ENCODE data around the gene DCUN1D2. TPM values are rescaled to one million over a fixed set of nuclear protein-coding genes. Genes with fewer than 3 reads are reported as not detected.
A peak's percentile ranks its signal among the peaks of the same experiment; 100 is the strongest.

Gene DCUN1D2
- total RNA-seq, 1 donor = 8.3 TPM

DNA sequence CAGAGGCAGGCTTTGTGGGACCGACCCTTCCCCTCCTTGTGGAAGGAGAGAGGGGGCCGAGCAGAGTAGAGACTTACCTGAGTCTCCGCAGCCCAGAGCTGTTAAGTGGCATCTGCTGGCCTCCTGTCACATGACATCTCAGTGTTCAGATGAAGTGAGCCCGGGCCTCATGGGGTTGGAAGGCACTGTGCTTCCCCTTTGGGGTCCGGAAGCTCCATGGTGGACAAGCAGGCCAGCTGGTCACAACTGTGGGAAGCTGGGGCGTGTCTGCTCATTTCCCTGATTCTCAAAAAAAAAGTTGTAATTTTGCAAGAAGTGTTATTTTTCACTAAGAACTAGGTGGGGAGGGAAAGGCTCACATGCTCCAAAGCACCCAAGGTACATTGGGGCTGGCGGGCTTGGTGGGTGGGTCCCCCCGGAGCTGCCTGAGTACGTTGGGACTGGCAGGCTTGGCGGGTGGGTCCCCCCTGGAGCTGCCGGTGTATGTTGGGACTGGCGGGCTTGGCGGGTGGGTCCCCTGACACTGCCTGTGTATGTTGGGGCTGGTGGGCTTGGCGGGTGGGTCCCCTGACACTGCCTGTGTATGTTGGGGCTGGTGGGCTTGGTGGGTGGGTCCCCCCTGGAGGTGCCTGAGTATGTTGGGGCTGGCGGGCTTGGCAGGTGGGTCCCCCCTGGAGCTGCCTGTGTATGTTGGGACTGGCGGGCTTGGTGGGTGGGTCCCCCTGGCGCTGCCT is 18.2 kb upstream of the DCUN1D2 start:
- no peak overlapping the region for H3K4me3 ChIP-seq (ENCODE audit: low read depth, low read length)
- TF ChIP-seq, protein P1, sequence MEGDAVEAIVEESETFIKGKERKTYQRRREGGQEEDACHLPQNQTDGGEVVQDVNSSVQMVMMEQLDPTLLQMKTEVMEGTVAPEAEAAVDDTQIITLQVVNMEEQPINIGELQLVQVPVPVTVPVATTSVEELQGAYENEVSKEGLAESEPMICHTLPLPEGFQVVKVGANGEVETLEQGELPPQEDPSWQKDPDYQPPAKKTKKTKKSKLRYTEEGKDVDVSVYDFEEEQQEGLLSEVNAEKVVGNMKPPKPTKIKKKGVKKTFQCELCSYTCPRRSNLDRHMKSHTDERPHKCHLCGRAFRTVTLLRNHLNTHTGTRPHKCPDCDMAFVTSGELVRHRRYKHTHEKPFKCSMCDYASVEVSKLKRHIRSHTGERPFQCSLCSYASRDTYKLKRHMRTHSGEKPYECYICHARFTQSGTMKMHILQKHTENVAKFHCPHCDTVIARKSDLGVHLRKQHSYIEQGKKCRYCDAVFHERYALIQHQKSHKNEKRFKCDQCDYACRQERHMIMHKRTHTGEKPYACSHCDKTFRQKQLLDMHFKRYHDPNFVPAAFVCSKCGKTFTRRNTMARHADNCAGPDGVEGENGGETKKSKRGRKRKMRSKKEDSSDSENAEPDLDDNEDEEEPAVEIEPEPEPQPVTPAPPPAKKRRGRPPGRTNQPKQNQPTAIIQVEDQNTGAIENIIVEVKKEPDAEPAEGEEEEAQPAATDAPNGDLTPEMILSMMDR (IDR thresholded peaks at IDR 0.05; ENCODE audit: insufficient read depth, low read length) = no peak
- DNase-seq (ENCODE audit: low read depth) = no peak

DNA sequence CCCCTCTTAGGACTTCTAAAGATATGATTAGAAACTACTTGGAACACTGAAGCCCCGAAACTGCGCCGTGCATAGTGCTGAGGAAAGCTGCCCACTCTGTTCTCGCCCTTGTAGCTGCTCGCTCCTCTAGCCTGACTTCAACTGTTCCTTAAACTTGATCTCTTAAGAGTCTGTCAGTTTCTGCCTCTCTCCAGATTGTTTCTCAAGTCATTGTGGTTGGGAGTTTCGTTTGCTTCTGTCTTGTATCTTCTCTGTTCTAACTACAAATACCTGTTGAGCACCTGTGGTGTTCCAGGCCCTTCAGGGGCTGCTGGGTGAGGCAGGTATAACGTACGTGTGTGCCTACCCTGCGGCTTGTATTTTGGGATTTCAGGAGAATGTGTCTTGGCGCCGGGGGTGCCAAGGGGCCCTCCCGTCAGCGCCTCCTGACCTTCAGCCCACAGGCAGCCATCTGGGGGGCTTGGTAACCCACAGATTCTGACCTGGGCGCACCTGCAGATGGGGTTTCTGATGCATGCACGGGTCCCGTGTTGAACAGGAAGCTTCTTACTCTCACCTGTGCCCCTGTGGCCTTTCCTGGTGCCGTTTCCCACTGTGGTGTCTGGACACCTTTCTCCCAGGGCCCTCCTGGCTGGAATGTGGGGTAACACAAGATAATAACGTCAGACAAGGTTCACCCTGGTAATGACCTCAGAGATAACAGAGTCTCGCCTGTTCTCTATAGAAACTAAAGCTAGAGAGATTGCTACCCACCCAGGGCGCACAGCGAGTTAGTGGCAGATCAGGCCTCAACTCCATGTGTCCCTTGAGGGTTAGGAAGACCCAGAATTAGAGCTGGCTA is 17.2 kb upstream of the DCUN1D2 start:
- no peak overlapping the region for H3K4me3 ChIP-seq (ENCODE audit: low read depth, low read length)
- no peak for DNase-seq (ENCODE audit: low read depth)
- TF ChIP-seq, protein P1 (IDR thresholded peaks at IDR 0.05; ENCODE audit: insufficient read depth, low read length) = no peak

DNA sequence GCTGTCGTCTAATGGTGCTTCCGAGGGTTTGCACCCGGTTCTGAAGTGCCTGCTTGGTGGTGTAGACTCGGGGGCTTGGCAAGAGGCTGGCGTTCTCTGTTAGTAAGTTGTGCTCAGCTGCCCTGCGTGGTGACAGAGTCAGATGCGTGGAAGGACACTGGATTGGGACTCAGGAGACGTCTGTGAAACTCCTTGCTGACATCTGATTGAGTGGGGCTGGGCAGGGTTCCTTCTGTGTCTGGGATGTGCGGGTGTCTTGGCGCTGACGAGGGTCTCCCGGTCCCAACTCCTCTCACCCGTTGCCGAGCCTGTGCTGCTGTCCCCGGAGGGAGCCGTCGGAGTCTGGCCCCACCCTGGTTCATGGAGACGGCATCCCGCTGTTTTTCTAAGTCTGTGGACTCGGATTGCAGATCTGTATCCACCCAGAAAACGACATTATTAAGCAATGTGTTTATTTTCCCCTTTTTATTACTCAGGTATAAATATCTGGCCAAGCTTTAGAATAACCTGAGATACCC is 16.4 kb upstream of the DCUN1D2 start:
- DNase-seq (ENCODE audit: low read depth) = no peak
- TF ChIP-seq, protein P1 (IDR thresholded peaks at IDR 0.05; ENCODE audit: insufficient read depth, low read length) = no peak
- no peak overlapping the region for H3K4me3 ChIP-seq (ENCODE audit: low read depth, low read length)

DNA sequence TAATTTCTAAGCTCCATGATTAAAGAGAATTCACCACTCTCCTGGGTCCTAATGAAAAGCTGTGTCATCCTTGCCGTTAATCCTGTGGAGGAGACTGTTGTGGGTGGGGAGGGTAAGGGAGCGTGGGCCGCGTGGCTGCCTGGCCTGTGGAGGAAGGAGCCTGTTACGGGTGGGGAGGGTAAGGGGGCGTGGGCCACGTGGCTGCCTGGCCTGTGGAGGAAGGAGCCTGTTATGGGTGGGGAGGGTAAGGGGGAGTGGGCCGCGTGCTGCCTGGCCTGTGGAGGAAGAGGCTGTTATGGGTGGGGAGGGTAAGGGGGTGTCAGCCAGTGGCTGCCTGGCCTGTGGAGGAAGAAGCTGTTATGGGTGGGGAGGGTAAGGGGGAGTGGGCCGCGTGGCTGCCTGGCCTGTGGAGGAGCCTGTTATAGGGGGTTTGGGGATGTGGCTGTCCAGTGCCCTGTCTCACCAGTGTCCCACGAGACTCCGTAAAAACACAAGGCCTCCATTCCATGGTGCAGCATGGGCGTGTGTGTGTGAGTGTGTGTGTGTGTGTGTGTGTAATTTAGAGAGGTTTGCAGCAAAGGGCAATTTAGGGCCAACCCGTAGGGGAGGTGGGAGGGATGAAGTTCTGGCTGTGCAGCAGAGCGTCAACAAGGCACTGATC is 15.6 kb upstream of the DCUN1D2 start:
- H3K4me3 ChIP-seq (ENCODE audit: low read depth, low read length) = no peak overlapping the region
- TF ChIP-seq, protein P1 (IDR thresholded peaks at IDR 0.05; ENCODE audit: insufficient read depth, low read length) = no peak
- DNase-seq (ENCODE audit: low read depth) = peak; percentile 48

DNA sequence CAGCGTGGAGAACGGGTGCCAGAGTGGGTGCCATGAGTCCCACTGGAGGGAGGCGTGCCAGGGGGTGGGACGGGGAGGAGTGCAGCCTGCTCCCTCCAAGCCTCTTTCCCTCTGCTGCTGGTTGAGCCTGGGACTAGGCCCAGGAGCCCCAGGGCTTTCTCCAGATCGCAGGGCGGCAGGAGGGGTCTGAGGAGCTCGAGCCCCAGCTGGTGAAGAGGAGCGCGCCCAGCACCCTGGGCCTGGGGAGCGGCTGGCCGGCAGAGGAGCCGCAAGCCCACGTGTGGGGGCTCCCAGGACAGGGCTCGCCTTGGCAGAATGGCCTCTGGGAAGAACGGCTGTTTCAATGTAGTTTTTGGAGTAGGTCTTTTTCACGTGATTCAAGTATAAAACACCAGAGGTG is 12.2 kb upstream of the DCUN1D2 start:
- H3K4me3 ChIP-seq (ENCODE audit: low read depth, low read length) = no peak overlapping the region
- TF ChIP-seq, protein P1 (IDR thresholded peaks at IDR 0.05; ENCODE audit: insufficient read depth, low read length) = no peak
- no peak for DNase-seq (ENCODE audit: low read depth)

DNA sequence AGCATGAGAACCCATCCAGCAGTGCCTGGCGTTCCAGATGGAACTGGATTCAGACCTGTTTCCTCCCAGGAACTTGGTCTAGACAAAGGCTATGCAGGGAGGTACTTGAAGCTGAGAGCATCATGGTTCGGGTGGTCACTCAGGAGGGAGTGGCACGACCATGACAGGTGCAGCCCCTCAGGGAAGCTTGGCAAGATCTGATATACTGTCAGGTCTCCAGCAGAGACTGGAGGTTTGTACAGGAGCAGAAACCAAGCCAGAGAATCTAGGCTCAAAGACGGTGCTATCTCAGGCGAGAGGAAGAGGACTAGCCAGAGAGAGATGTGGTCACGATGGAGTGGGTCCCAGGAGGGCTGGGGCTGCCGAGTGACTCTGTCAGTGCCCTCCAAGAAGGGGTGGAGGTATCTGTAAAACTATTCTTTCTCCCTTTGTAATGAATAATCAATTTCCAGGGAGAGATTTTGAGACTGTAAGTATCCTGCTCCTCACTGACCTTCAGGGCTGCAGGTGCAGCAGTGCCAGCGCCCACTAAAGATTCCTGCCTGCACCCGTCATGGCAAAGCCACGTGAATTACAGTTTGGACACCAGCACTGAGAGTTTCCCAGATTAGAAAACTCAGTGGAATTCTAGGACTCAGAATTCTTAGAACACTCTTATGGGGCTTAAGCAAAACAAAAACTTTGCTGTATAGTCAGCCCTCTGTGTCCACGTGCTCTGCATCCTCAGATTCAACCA is 10.2 kb upstream of the DCUN1D2 start:
- DNase-seq (ENCODE audit: low read depth) = no peak
- TF ChIP-seq, protein P1 (IDR thresholded peaks at IDR 0.05; ENCODE audit: insufficient read depth, low read length) = no peak

More for the DNA sequence above, 10.2 kb upstream of the DCUN1D2 start:
- no peak overlapping the region for H3K4me3 ChIP-seq (ENCODE audit: low read depth, low read length)

Data from fibroblast of the aortic adventitia (primary cell).